BLaER1 treated with 17β-estradiol and CSF1 and Interleukin-3, amounts not matched to agents 10 nM and 100 nM (cell line): ENCODE data around the gene FASTKD1.
A peak's percentile ranks its signal among the peaks of the same experiment; 100 is the strongest.
"Not testable (repeated sequence)": the region's sequence is repeated elsewhere in the genome, so short reads cannot be mapped to it uniquely, and the experiment has no call there.

ENCODE experiments used
- H3K27ac ChIP-seq, 11 experiments: shearing (Covaris generic); formaldehyde crosslinking; 2 replicates each; pipeline ENCODE4 v1.8.1; 2022
- H3K27me3 ChIP-seq, 11 experiments: shearing (Covaris generic); formaldehyde crosslinking; 2 replicates each; pipeline ENCODE4 v1.8.1; 2022
- H3K36me3 ChIP-seq, 11 experiments: shearing (Covaris generic); formaldehyde crosslinking; 2 replicates each; pipeline ENCODE4 v1.8.1; 2022
- H3K4me1 ChIP-seq, 10 experiments: shearing (Covaris generic); formaldehyde crosslinking; 2 replicates each; pipeline ENCODE4 v1.8.1; 2022
- H3K4me2 ChIP-seq, 11 experiments: shearing (Covaris generic); formaldehyde crosslinking; 2 replicates each; pipeline ENCODE4 v1.8.1; 2022
- H3K4me3 ChIP-seq, 10 experiments: shearing (Covaris generic); formaldehyde crosslinking; 2 replicates each; pipeline ENCODE4 v1.8.1; 2022
- H3K9ac ChIP-seq, 11 experiments: shearing (Covaris generic); formaldehyde crosslinking; 2 replicates each; pipeline ENCODE4 v1.8.1; 2022
- H3K9me3 ChIP-seq, 11 experiments: shearing (Covaris generic); formaldehyde crosslinking; replicated peaks in 1 of 11; 2 replicates each; pipeline ENCODE4 v1.8.1; 2022
- H4K20me1 ChIP-seq, 11 experiments: shearing (Covaris generic); formaldehyde crosslinking; 2 replicates each; pipeline ENCODE4 v1.8.1; 2022
- Cebpa-rat ChIP-seq, 11 experiments: shearing (Covaris generic); IDR thresholded peaks; 2 replicates each; pipeline ENCODE4 v1.8.1; 2022

FASTKD1 gene

DNA sequence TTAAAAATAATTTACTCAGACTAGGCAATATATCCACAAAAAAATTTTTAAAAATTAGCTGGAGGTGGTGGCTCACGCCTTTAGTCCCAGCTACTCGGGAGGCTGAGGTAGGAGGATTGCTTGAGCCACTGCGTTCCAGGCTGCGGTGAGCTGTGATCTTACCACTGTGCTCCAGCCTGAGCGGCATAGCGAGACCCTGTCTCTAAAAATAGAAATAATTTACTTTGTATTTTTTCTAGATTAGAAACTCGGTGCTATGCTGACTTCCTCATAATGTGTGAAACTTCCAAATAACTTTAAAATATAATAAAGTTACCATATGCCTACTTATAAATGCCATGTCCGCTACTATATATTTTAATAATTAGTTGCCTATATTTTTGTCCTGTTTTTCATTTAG, 17.1 kb upstream of the FASTKD1 start:
- Histone ChIP-seq H4K20me1 (peaks cover 66 to 100% (median 98%) of the 10 kb centered on the region in 11 experiments; a peak in 20 of 22 replicates), H3K4me3 (no peak overlapping the region), H3K9ac (no peak overlapping the region), H3K9me3 (peaks cover 0 to 14% (median 7%) of the 10 kb centered on the region in 11 experiments; a peak in 8 of 22 replicates), H3K27ac (peak overlapping the region in 3 of 11 experiments; percentile 16 to 44 (median 38); a peak in 5 of 22 replicates), H3K27me3 (no peaks in the 10 kb centered on the region), H3K4me1 (peaks cover 17 to 52% (median 25%) of the 10 kb centered on the region in 10 experiments), H3K4me2 (peak overlapping the region in 7 of 11 experiments; percentile 0 to 40 (median 20); a peak in 8 of 22 replicates), H3K36me3 (peaks cover 16 to 70% (median 32%) of the 10 kb centered on the region in 11 experiments; a peak in 19 of 22 replicates)
- TF ChIP-seq Cebpa-rat (IDR thresholded peaks at IDR 0.05): no peak

DNA sequence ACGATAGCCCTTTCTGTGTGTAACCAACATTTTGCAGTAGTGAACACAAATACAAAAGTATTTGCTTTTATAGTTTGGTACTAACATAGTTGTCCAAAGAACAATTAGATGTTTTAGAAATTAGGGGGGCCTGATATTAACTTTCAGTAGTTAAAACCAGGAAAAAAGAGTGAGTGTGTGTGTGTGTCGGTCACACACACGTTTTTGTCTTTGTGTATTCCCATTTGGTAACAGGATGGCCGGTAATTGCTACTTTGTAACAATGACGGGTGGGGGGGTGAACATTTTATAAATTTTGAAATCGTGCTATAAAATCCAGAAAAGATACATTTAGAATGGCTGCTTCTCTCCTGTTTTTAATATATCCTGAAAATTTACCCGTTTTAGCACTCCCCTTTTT, 12.0 kb upstream of the FASTKD1 start:
- no peak for TF ChIP-seq Cebpa-rat (IDR thresholded peaks at IDR 0.05)
- Histone ChIP-seq H3K9ac (peak overlapping the region; percentile 88 to 96 (median 93)), H3K4me1 (peaks cover 17 to 50% (median 24%) of the 10 kb centered on the region in 10 experiments), H3K36me3 (peaks cover 0 to 35% (median 17%) of the 10 kb centered on the region in 11 experiments; a peak in 11 of 22 replicates), H3K4me2 (peak overlapping the region; percentile 85 to 96 (median 90)), H3K27me3 (no peaks in the 10 kb centered on the region), H4K20me1 (peaks cover 31 to 56% (median 51%) of the 10 kb centered on the region in 11 experiments; a peak in 20 of 22 replicates), H3K4me3 (peak overlapping the region; percentile 68 to 94 (median 84)), H3K9me3 (peaks cover 9 to 22% (median 15%) of the 10 kb centered on the region in 11 experiments; a peak in 19 of 22 replicates), H3K27ac (peak overlapping the region; percentile 90 to 97 (median 92))

DNA sequence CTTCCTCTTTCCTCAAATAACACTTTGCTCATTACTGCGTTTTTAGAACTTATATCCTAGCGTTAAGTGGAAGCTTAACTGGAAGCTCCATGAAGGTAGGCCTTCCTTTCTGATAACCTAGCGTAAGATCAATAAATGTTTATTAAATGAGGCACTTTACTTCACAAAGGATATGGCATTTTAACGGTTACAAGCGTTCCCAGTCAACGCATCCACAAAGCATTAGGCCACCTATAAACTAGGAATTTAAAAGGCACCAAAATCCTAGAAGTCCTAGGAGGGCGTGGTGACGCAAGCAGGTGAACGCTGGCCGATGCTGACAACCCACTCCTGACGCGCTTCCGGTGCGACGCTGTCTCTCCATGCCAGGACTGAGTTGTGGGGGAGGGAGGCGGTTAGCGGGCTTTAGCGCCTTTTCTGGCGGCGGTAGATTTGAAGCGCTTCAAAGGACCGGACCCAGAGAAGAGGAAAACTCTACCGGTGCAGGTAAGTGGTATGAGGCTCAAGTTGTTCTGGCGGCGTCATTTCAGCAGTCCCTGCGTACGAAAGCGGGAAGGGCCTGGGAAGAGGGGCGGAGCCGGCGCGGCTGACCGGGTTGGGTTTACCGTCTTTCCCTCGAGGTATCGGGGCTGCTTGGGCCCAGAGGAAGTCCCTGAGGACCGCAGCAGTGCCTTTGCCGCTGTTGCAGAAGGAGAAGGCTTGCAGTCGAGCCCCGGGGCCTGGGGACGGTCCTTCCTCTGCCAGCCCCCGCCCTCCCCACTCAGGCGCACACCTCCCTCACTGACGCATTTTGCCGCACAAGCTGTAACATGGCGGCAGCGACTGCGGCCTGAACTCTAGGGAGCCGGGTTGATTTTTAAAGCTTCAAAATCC, 10.6 kb upstream of the FASTKD1 start, which contains the start of gene PPIG:
TSS of gene PPIG (plus strand) at position 347 of the 873 bp plus-strand sequence. CDS start 19,691 bp downstream, outside the sequence.
- TF ChIP-seq Cebpa-rat (IDR thresholded peaks at IDR 0.05): peak in 6 of 11 experiments; percentile 31 to 66 (median 50); a peak in 6 of 22 replicates
- peak within 1 kb of the TSS; percentile 90 to 97 (median 92) for H3K27ac ChIP-seq
- peaks cover 15 to 35% (median 18%) of the 10 kb centered on the region in 10 experiments for H3K4me1 ChIP-seq
- H3K27me3 ChIP-seq: no peaks in the 10 kb centered on the region
- H3K9me3 ChIP-seq: peaks cover 9 to 11% (median 11%) of the 10 kb centered on the region in 11 experiments; a peak in 18 of 22 replicates
- peaks cover 0 to 22% (median 8%) of the 10 kb centered on the region in 11 experiments; a peak in 9 of 22 replicates for H3K36me3 ChIP-seq
- H3K4me2 ChIP-seq: peak within 1 kb of the TSS; percentile 85 to 96 (median 90)
- H4K20me1 ChIP-seq: peaks cover 19 to 41% (median 37%) of the 10 kb centered on the region in 11 experiments; a peak in 20 of 22 replicates
- H3K4me3 ChIP-seq: peak within 1 kb of the TSS; percentile 68 to 94 (median 84)
- H3K9ac ChIP-seq: peak within 1 kb of the TSS; percentile 88 to 96 (median 93)

DNA sequence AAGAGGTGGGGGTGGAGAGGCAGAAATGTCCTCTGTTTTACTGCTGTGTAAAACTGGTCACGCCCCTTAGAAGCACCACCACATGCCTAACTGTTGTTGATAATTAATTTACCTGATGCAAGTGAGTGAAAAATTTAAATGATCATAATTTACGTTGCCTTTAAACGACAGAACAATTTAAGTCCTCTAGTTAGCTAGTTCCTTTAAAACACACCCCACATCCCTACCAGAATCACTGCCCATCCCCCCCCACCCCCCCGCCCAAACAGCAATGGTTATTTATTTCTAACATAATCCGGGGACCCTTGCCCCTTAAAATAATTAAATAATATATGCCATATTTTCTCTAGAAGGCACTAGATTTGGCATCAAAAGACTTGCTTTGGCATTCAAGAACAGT, 9.9 kb upstream of the FASTKD1 start:
- Histone ChIP-seq H3K4me1 (peaks cover 15 to 28% (median 18%) of the 10 kb centered on the region in 10 experiments), H3K27ac (peak overlapping the region in 6 of 11 experiments; percentile 90 to 97 (median 92); a peak in 6 of 22 replicates), H4K20me1 (peaks cover 16 to 34% (median 29%) of the 10 kb centered on the region in 11 experiments; a peak in 20 of 22 replicates), H3K9me3 (peaks cover 9 to 11% (median 11%) of the 10 kb centered on the region in 11 experiments; a peak in 18 of 22 replicates), H3K36me3 (peaks cover 0 to 15% (median 8%) of the 10 kb centered on the region in 11 experiments; a peak in 7 of 22 replicates), H3K4me2 (peak overlapping the region in 2 of 11 experiments; percentile 93 to 94; a peak in 4 of 22 replicates), H3K4me3 (peak overlapping the region in 3 of 10 experiments; percentile 77 to 91 (median 91); a peak in 3 of 20 replicates), H3K9ac (no peak overlapping the region), H3K27me3 (no peaks in the 10 kb centered on the region)
- TF ChIP-seq Cebpa-rat (IDR thresholded peaks at IDR 0.05): no peak

DNA sequence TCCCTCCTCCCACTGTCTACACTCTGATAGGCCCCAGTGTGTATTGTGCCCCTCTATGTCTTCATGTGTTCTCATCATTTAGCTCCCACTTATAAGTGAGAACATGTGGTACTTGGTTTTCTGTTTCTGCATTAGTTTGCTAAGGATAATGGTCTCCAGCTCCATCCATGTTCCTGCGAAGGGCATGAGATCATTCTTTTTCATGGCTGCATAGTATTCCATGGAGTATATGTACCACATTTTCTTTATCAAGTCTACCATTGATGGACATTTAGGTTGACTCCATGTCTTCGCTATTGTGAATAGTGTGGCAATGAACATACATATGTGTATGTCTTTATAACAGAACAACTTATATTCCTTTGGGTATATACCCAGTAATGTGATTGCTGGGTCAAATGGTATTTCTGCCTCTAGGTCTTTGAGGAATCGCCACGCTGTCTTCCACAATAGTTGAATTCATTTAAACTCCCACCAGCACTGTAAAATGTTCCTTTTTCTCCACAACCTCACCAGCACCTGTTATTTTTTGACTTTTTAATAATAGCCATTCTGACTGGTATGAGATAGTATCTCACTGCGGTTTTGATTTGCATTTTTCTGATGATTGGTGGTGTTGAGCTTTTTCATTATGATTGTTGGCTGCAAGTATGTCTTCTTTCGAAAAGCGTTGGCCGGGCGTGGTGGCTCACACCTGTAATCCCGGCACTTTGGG, 9.0 kb upstream of the FASTKD1 start:
- not testable (repeated sequence) for H3K27me3 ChIP-seq, H3K9ac ChIP-seq, H3K4me3 ChIP-seq, H3K4me2 ChIP-seq, H3K36me3 ChIP-seq, H3K27ac ChIP-seq
- Histone ChIP-seq H3K9me3 (peaks cover 9 to 11% (median 11%) of the 10 kb centered on the region in 11 experiments; a peak in 18 of 22 replicates), H3K4me1 (peaks cover 15 to 21% (median 17%) of the 10 kb centered on the region in 10 experiments), H4K20me1 (peaks cover 15 to 26% (median 22%) of the 10 kb centered on the region in 11 experiments; a peak in 20 of 22 replicates)

DNA sequence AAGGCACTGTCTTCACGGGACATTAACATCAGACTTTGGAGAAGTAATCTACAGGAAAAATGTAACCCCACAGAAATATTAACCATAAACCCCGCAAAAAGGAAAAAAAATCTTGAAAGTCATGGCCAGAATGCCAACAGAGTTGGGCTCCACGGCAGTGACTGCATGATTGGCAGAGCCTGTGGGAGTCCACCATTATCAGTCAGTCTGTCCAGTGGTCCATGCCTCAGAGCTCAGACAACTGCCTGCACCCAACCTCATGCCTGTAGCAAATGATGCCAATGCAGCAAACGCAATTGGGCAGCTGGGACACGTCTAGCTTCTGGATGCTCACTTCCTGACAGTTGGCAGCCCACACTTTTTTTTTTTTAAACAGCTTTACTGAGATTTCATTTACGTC, 5.4 kb upstream of the FASTKD1 start:
- no peak overlapping the region for H3K4me3 ChIP-seq
- H3K27ac ChIP-seq: no peak overlapping the region
- H3K9ac ChIP-seq: no peak overlapping the region
- no peaks in the 10 kb centered on the region for H3K27me3 ChIP-seq
- H3K9me3 ChIP-seq: peaks cover 9 to 17% (median 11%) of the 10 kb centered on the region in 11 experiments; a peak in 18 of 22 replicates
- no peak for TF ChIP-seq Cebpa-rat (IDR thresholded peaks at IDR 0.05)
- H3K4me1 ChIP-seq: no peaks in the 10 kb centered on the region
- no peaks in the 10 kb centered on the region for H3K36me3 ChIP-seq
- H3K4me2 ChIP-seq: no peak overlapping the region
- H4K20me1 ChIP-seq: no peaks in the 10 kb centered on the region

DNA sequence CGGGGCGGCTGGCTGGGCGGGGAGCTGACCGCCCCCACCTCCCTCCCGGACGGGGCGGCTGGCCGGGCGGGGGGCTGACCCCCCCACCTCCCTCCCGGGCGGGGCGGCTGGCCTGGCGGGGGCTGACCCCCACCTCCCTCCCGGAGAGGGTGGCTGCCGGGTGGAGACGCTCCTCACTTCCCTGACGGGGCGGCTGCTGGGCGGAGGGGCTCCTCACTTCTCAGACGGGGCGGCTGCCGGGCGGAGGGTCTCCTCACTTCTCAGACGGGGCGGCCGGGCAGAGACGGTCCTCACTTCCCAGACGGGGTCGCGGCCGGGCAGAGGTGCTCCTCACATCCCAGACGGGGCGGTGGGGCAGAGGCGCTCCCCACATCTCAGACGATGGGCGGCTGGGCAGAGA, 1.6 kb upstream of the FASTKD1 start:
- H4K20me1 ChIP-seq: not testable (repeated sequence)

DNA sequence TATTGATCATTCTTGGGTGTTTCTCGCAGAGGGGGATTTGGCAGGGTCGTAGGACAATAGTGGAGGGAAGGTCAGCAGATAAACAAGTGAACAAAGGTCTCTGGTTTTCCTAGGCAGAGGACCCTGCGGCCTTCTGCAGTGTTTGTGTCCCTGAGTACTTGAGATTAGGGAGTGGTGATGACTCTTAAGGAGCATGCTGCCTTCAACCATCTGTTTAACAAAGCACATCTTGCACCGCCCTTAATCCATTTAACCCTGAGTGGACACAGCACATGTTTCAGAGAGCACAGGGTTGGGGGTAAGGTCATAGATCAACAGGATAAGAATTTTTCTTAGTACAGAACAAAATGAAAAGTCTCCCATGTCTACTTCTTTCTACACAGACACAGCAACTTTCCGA, 874 bp upstream of the FASTKD1 start:
- H3K4me3 ChIP-seq, H3K27ac ChIP-seq, H3K4me2 ChIP-seq, H3K9me3 ChIP-seq, H3K9ac ChIP-seq, H3K27me3 ChIP-seq: not testable (repeated sequence)
- Histone ChIP-seq H3K36me3 (peaks cover 0 to 19% (median 8%) of the 10 kb centered on the region in 11 experiments; a peak in 13 of 22 replicates), H3K4me1 (peaks cover 14 to 35% (median 29%) of the 10 kb centered on the region in 10 experiments; a peak in 19 of 20 replicates), H4K20me1 (peaks cover 0 to 13% (median under 1%) of the 10 kb centered on the region in 11 experiments; a peak in 5 of 22 replicates)

More for the DNA sequence above, 1.6 kb upstream of the FASTKD1 start:
- not testable (repeated sequence) for H3K9ac ChIP-seq, H3K27ac ChIP-seq, H3K27me3 ChIP-seq, H3K9me3 ChIP-seq, H3K4me2 ChIP-seq, H3K4me3 ChIP-seq
- Histone ChIP-seq H3K36me3 (peaks cover 0 to 12% (median 8%) of the 10 kb centered on the region in 11 experiments; a peak in 12 of 22 replicates), H3K4me1 (peaks cover 14 to 28% (median 22%) of the 10 kb centered on the region in 10 experiments; a peak in 19 of 20 replicates)
